Right cardiac atrium (tissue), 5 donors: ENCODE data around the gene SLC2A8. TPM values are rescaled to one million over a fixed set of nuclear protein-coding genes. Genes with fewer than 3 reads are reported as not detected.

Experiments
- ATAC-seq, 2 donors: fragments of 200-7000 bp; cut with Tn5 transposase; one replicate each; pipeline versions ENCODE4 v1.8.0 to v1.9.1; 2020; ENCODE audit warnings: moderate library complexity in 2 of 2, mild to moderate bottlenecking in 1 of 2
- DNase-seq, 3 donors: peaks; one replicate each; pipeline ENCODE4 v3.0.0-alpha.2; 2020
- H3K27ac ChIP-seq: one replicate; pipeline ENCODE4 v1.5.1; 2013; ENCODE audit warnings: mild to moderate bottlenecking, low read length, control low read depth, moderate library complexity
- H3K27me3 ChIP-seq: one replicate; pipeline ENCODE4 v1.6.1; 2013; ENCODE audit not compliant: control insufficient read depth, insufficient read depth
- H3K4me1 ChIP-seq: one replicate; pipeline ENCODE4 v1.6.1; 2013; ENCODE audit warnings: low read length; ENCODE audit not compliant: control insufficient read depth, insufficient read depth
- H3K4me3 ChIP-seq: one replicate; pipeline ENCODE4 v1.5.1; 2013; ENCODE audit warnings: low read length, control low read depth
- H3K9me3 ChIP-seq: one replicate; pipeline ENCODE4 v1.6.1; 2013; ENCODE audit warnings: low read length; ENCODE audit not compliant: control insufficient read depth
- WGBS: extraction: QIAGEN DNeasy Blood & Tissue Kit; methylation state at CpG from one replicate; pipeline ENCODE4 v1.1.7; 2013; 5-methylcytosine and 5-hydroxymethylcytosine counted together
- intact Hi-C, 4 donors: fragments of 100-400 bp; cut with DNase I; formaldehyde crosslinking; loops; one replicate each; pipeline versions ENCODE4 v1.11.0 to v1.14.0; 2022 to 2023
- long read RNA-seq, 4 donors: library from polyadenylated mRNA; unstranded; transcript quantifications; one replicate each; pipeline ENCODE4 v2.0.0, GENCODE V29; 2020 to 2021
- polyA plus RNA-seq: library from polyadenylated mRNA; stranded (reverse); fragments of 200-250 nt; gene quantifications from one replicate; pipeline ENCODE4 v1.2.3, GENCODE V29; 2013
- total RNA-seq, 4 donors: library from RNA; stranded (reverse); fragmentation: NEBNext Ultra II Directional; extraction: Animal tissue kit (Norgen Biotek cat#: 25700); gene quantifications; one replicate each; pipeline ENCODE4 v1.2.1, GENCODE V29; 2021
- donor health status: healthy with polysubstance abuse.
- donor health status: DM: no; HTN: yes; CAD: no.
- donor health status: DM: no; HTN: no; CAD: no.
- donor health status: DM: no; HTN: yes; CAD: no; lungs with severe emphysema.
- donor health status: DM: yes; HTN: yes; CAD: no.

The SLC2A8 gene, protein sequence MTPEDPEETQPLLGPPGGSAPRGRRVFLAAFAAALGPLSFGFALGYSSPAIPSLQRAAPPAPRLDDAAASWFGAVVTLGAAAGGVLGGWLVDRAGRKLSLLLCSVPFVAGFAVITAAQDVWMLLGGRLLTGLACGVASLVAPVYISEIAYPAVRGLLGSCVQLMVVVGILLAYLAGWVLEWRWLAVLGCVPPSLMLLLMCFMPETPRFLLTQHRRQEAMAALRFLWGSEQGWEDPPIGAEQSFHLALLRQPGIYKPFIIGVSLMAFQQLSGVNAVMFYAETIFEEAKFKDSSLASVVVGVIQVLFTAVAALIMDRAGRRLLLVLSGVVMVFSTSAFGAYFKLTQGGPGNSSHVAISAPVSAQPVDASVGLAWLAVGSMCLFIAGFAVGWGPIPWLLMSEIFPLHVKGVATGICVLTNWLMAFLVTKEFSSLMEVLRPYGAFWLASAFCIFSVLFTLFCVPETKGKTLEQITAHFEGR
- total RNA-seq = 10 to 100 TPM; 12.2 to 16.6 (median 13.3) TPM
- 15.4 TPM for polyA plus RNA-seq
- long read RNA-seq, donor 1, transcript SLC2A8-203 (10 exons, 2,172 nt) = major isoform, 13 of 46 reads
- long read RNA-seq, donor 1, transcript SLC2A8-215 (8 exons, 1,763 nt) = minor isoform, 5 of 46 reads
- long read RNA-seq, donor 1, partial matches to known transcripts = 11 of 46 reads
- long read RNA-seq, donor 1, other reads (novel, unspliced or antisense) = 16 of 46 reads
- long read RNA-seq, donor 2, transcript SLC2A8-215 (8 exons, 1,763 nt) = minor isoform, 6 of 26 reads
- long read RNA-seq, donor 2, transcript SLC2A8-203 (10 exons, 2,172 nt) = major isoform, 7 of 26 reads
- long read RNA-seq, donor 2, partial matches to known transcripts = 5 of 26 reads
- long read RNA-seq, donor 2, other reads (novel, unspliced or antisense) = 4 of 26 reads
- long read RNA-seq, donor 3, transcript SLC2A8-215 (8 exons, 1,763 nt) = minor isoform, 9 of 134 reads
- long read RNA-seq, donor 3, transcript SLC2A8-203 (10 exons, 2,172 nt) = major isoform, 49 of 134 reads
- long read RNA-seq, donor 3, partial matches to known transcripts = 12 of 134 reads
- long read RNA-seq, donor 3, other reads (novel, unspliced or antisense) = 56 of 134 reads
- long read RNA-seq, donor 4, transcript SLC2A8-203 (10 exons, 2,172 nt) = major isoform, 7 of 24 reads
- long read RNA-seq, donor 4, partial matches to known transcripts = 4 of 24 reads
- long read RNA-seq, donor 4, other reads (novel, unspliced or antisense) = 9 of 24 reads

DNA sequence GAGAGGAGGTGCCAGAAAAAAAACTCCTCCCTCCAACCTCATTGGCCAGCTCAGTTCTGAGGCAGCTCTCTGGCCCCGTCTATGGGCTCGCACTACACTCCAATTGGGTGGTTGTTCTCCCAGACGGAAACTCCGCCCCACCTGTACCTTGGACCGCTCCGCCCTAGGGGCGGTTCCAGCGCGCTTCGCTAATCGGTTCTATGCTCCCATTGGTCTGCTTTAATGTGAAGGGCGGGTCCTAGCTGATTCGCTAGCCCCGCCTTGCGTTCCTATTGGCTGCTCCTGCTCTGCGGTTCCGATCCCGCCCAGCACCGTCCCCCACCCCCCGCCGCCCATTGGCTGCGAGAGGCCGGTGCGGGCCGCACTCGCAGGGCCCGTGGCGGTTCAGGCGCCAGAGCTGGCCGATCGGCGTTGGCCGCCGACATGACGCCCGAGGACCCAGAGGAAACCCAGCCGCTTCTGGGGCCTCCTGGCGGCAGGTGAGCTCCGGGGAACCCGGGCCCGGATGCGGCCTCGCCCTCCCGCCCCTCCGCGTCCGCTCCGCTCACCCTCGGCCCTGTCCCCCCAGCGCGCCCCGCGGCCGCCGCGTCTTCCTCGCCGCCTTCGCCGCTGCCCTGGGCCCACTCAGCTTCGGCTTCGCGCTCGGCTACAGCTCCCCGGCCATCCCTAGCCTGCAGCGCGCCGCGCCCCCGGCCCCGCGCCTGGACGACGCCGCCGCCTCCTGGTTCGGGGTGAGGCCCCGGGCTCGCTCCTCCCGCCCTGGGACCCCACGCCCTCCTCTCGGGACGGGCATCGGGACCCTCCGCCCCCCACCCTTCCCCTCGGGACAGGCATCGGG lies at the start of gene SLC2A8:
Gene SLC2A8 (plus strand): TSS at position 362 of the 838 bp plus-strand sequence. CDS start 62 bp downstream, at position 424.
- under 1% methylated on average over 85 of the region's 87 CpGs for WGBS
- peak; percentile 98 for ATAC-seq

DNA sequence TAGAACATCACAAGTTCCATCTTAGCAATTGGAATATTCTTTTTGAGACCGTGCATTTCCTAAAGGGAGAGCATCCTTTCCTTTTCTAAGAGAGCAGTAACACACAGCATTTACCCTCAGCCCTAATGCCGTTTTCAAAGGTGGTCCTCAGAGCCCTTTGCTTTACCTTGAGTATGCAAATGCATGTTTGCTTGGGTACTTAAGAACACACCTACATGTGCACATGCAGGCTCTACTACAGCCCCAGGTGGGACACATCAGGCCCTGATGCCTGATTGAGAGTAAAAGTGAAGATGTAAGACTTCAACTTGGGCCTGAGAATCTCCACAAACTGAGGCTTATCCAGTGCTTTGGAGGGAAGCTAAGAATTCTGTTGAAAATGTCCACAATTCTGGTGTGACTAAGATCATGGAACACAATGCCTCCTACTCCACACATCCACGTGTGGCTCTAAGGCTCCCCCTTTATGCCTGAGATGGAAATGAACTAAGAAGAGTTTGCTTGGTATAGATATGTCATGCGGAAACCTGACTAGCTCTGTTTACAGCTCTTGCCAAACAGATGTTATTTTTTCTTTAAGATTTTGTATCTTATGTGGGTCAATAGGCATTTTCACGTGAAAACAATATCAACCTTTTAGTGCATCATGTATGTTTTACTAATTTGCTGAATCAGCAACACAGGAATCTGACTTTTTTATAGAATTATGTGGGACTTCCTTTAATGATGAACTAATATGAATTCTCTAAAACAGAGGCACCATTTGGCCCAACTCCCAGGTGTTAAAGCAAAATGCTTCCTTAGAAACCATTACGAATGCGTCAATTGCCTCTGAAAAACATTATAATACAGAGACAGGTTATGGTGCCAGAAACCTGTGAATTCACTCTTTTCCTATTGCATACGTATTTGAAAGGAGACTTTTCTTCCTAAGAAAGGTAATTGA lies 48.9 kb upstream of the SLC2A8 start:
- no peaks in the 10 kb centered on the region for H3K9me3 ChIP-seq
- H3K4me1 ChIP-seq = peaks cover 3% of the 10 kb centered on the region
- DNase-seq (no peak), ATAC-seq (peak in 1 of 2 donors; percentile 81)
- H3K27ac ChIP-seq = no peak overlapping the region
- no peak overlapping the region for H3K4me3 ChIP-seq
- H3K27me3 ChIP-seq = no peaks in the 10 kb centered on the region
- intact Hi-C loops = loop anchor here in 3 of 4 donors (5.0 to 10.0 kb wide), 3 partner anchors 126 to 133 kb away; no protein-coding TSS in a partner anchor
- WGBS = 59% methylated on average over 8 of the region's 8 CpGs

More for the DNA sequence above, at the start of gene SLC2A8:
- H3K4me1 ChIP-seq = peaks cover 7% of the 10 kb centered on the region
- peak within 1 kb of the TSS; percentile 75 for H3K4me3 ChIP-seq
- no peaks in the 10 kb centered on the region for H3K9me3 ChIP-seq
- peak; percentile 99 for DNase-seq
- peak within 1 kb of the TSS; percentile 76 for H3K27ac ChIP-seq
- intact Hi-C loops = no loop called here
- H3K27me3 ChIP-seq = no peaks in the 10 kb centered on the region

DNA sequence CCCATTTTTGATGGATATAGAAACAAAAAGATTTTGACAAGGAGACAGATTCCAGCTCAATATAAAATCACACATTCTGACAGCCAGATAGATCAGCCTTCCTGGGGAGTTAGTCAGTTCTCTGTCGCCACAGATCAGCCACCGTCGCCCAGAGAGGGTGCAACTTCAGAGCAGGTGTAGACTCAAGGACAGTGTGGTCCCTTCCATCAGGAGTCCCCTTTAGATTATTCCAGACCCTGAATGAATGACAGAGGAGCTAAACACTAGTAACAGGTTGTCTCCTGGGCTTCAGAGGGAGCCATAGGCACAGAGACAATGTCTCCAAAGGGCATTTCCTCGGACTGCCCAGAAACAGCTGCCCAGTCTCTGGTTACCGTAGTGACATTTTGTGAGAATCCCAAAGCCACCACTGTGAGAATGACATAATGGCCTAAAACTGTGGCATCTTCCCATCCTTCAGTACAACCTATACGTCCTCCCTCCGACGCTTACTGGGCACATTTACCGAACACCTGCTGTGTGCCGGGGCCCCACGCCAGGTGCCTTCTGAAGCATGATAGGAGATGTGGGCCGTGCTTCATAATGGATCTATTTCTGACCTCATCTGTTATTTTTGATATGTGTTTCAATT lies 47.4 kb upstream of the SLC2A8 start:
- Histone ChIP-seq H3K27ac (no peak overlapping the region), H3K27me3 (no peaks in the 10 kb centered on the region), H3K4me3 (no peak overlapping the region), H3K9me3 (no peaks in the 10 kb centered on the region), H3K4me1 (peaks cover 3% of the 10 kb centered on the region)
- ATAC-seq (no peak), DNase-seq (no peak)
- 91% methylated on average over 12 of the region's 12 CpGs for WGBS
- intact Hi-C loops = loop anchor here in 3 of 4 donors (5.0 to 10.0 kb wide), 3 partner anchors 127 to 135 kb away; no protein-coding TSS in a partner anchor

DNA sequence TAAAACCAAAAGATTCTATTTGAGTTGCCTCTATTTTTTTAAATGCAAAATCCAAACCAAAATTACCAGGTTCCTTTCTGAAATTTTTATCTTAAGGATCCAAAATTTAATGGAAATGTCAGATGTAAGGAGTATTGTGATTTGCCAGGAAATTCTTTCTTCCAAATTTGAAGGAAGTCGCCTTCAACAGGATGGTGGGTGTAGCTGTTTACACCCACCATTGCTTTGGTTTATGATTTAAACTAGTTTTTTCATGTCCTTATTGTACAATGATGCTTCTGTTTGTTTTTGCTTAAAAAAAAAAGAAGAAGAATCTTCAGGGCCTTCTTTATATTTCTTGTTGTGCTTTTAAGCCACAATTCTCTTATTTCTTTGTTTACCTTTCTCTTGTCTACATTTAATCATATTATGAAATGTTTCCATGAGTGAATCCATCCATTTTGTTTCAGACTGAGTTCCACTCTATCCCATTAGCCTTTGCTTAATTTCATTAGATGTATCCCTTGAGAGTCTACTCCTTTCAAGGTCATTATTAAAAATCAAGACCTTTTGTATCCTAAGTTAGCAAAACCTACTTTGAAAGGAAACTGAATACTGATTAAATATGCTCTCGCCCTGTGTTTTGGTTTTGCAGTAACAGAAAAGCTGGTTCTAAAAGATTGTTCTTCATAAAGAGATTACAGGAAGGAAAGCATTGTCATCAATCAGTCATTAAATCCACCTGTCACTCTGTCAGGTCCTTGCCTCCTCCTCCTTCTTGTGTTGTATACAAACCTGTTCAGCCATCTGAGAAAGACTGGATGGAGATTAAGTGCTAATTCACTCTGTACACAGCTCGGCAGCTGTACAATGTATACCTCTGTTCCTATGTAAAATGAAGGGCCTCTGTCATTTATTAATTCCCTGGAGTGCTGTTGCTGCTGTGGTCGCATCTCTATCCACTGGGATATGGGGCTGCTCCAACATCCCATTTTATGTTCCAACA lies 45.5 kb upstream of the SLC2A8 start:
- no peak overlapping the region for H3K27ac ChIP-seq

DNA sequence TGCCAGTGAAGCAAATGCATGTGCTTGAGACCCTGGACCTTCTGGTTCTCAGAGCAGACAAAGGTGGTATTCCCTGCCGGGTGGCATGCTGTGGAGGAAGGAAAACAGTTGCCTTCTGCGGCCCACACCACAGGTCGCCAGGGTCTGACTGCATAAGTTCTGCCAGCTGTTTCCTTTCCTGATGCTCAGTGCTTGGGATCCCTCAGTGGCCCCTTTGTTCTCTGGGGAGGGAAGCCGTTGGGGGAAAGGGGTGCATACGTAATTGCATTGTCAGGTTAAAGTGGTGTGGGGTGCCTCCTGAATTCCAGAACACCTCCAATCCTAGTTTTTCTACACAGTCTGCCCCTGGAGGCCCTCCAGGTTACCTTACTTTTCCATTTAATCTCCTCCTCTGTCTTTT lies 43.1 kb upstream of the SLC2A8 start:
- Histone ChIP-seq H3K27ac (no peak overlapping the region), H3K9me3 (no peaks in the 10 kb centered on the region), H3K4me3 (no peak overlapping the region), H3K27me3 (no peaks in the 10 kb centered on the region), H3K4me1 (peaks cover 2% of the 10 kb centered on the region)
- WGBS = 59% methylated on average over 5 of the region's 5 CpGs
- DNase-seq (no peak), ATAC-seq (no peak)
- intact Hi-C loops = no loop called here

More for the DNA sequence above, 45.5 kb upstream of the SLC2A8 start:
- WGBS = 70% methylated on average over 4 of the region's 4 CpGs
- H3K4me3 ChIP-seq = no peak overlapping the region
- H3K27me3 ChIP-seq = no peaks in the 10 kb centered on the region
- H3K4me1 ChIP-seq = peaks cover 2% of the 10 kb centered on the region
- no peaks in the 10 kb centered on the region for H3K9me3 ChIP-seq
- intact Hi-C loops = no loop called here
- no peak for ATAC-seq
- no peak for DNase-seq

DNA sequence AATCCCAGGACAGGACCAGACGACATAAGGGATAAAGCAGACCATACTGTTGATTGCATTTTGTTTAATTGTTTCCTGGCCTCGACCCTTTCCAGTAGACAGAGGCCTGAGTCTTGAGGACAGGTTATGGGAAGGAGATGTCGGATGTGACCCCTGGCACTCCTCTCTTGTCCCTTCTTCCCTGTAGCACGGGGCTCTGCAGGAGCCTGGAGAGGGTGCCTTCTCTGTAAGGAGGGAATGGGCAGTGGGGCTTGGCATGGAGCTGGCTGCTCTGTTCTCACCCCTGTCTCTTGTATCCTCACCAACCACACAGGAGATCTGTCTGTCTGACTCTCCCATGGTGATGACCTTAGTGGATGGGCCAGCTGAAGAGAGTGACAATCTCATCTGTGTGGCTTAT lies 40.1 kb upstream of the SLC2A8 start:
- no peak for ATAC-seq
- DNase-seq = no peak
- Histone ChIP-seq H3K4me3 (no peak overlapping the region), H3K27me3 (no peaks in the 10 kb centered on the region), H3K27ac (no peak overlapping the region), H3K4me1 (peaks cover 2% of the 10 kb centered on the region), H3K9me3 (no peaks in the 10 kb centered on the region)
- 80% methylated on average over 4 of the region's 4 CpGs for WGBS
- intact Hi-C loops = loop anchor here in 1 of 4 donors (5.0 kb wide), 1 partner anchor 45 kb away; no protein-coding TSS in a partner anchor

DNA sequence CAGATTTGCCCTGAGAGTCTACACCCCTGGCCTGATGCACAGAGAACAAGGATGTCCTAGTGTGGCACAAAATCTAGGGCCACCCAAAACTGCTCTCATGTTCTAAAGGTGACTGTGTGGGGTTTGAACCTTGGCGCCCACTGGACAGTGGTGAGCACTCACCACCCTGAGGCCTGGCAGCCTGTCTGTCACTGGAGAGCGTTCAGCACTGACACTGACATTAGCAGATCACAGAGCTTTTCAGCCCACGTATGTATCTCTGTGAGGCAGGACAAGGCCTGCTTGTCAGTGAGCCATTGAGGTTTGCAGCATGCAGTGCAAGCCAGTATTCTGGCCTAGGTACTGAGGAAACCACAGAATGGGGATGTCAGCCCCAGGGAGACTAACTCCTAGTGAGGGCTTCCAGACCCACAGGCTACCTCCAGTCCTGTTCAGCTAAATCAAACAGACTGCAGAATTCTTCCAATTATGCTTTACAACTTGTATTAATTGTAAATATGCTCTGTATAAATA lies 38.9 kb upstream of the SLC2A8 start:
- no peak overlapping the region for H3K27ac ChIP-seq

DNA sequence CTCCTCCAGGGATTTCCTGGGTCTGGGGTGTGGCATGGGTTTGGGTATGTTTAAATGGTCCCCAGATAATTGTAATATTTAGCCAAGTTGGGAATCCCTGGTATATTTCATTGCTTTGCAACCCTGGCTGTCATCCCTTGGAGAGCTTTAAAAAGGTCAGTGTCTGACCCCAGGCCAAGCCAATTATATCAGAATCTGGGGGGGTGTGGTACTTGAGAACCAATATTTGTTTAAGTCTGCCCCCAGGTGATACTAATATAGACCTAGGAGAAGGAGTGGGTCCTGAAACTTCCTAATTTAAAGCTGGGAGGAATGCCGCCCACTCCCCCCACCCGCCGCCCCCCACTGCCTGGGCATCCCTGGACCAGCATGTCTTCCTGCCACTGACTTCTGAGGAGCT lies 38.2 kb upstream of the SLC2A8 start:
- ATAC-seq (no peak), DNase-seq (no peak)
- Histone ChIP-seq H3K9me3 (no peaks in the 10 kb centered on the region), H3K4me1 (no peaks in the 10 kb centered on the region), H3K27me3 (no peaks in the 10 kb centered on the region), H3K4me3 (no peak overlapping the region), H3K27ac (no peak overlapping the region)
- 97% methylated on average over 3 of the region's 3 CpGs for WGBS
- intact Hi-C loops = loop anchor here in 1 of 4 donors (5.0 kb wide), 1 partner anchor 46 kb away; no protein-coding TSS in a partner anchor

More for the DNA sequence above, 38.9 kb upstream of the SLC2A8 start:
- intact Hi-C loops = loop anchor here in 1 of 4 donors (5.0 kb wide), 1 partner anchor 46 kb away; no protein-coding TSS in a partner anchor
- peak in 1 of 2 donors; percentile 13 for ATAC-seq
- Histone ChIP-seq H3K27me3 (no peaks in the 10 kb centered on the region), H3K9me3 (no peaks in the 10 kb centered on the region), H3K4me1 (no peaks in the 10 kb centered on the region), H3K4me3 (no peak overlapping the region)
- DNase-seq = no peak
- 88% methylated on average over 3 of the region's 3 CpGs for WGBS
